Activated B cell treated with CpG ODN at 0.5 μM for 24 hours (primary cell): ENCODE data around the gene NME4. TPM values are rescaled to one million over a fixed set of nuclear protein-coding genes. Genes with fewer than 3 reads are reported as not detected.

Experiments used
- ATAC-seq: fragments of 200-7000 bp; cut with Tn5 transposase; one replicate; pipeline ENCODE4 v1.10.0; 2021; ENCODE audit warnings: low read depth, mild to moderate bottlenecking, moderate library complexity
- CTCF ChIA-PET: fragments of 350-600 bp; sonication (Branson Sonifier 250); formaldehyde crosslinking; loops from one replicate; lab custom pipeline; 2021; ENCODE audit warnings: antibody characterized with exemption; lab: Charles Lee
- POLR2A ChIA-PET: fragments of 350-600 bp; sonication (Branson Sonifier 250); formaldehyde crosslinking; loops from one replicate; lab custom pipeline; 2021; ENCODE audit warnings: antibody characterized with exemption; lab: Charles Lee
- DNase-seq: peaks from one replicate; pipeline ENCODE4 v3.0.0; 2022
- H3K27ac Mint-ChIP-seq: one replicate; pipeline ENCODE4 v1.8.0; 2020; ENCODE audit warnings: mixed read lengths
- H3K27me3 Mint-ChIP-seq: one replicate; pipeline ENCODE4 v1.8.0; 2021; ENCODE audit warnings: mixed read lengths
- H3K36me3 Mint-ChIP-seq: one replicate; pipeline ENCODE4 v1.8.0; 2021; ENCODE audit warnings: low read depth, mixed read lengths
- H3K4me1 Mint-ChIP-seq: one replicate; pipeline ENCODE4 v1.8.0; 2021; ENCODE audit warnings: mixed read lengths
- H3K4me3 Mint-ChIP-seq: one replicate; pipeline ENCODE4 v1.8.0; 2020; ENCODE audit warnings: mild to moderate bottlenecking, mixed read lengths
- H3K9me3 Mint-ChIP-seq: one replicate; pipeline ENCODE4 v1.8.0; 2020; ENCODE audit warnings: mixed read lengths
- intact Hi-C: fragments of 100-400 bp; cut with micrococcal nuclease; formaldehyde crosslinking; loops from one replicate; pipeline ENCODE4 v1.15.1; 2024
- total RNA-seq: library from RNA; stranded (reverse); gene quantifications from 2 replicates; pipeline ENCODE4 v1.2.3, GENCODE V29; 2022
- TF ChIP-seq, protein P1 (sequence below): fragments of 200-600 bp; IDR thresholded peaks from one replicate; pipeline ENCODE4 v1.8.0; 2022; ENCODE audit warnings: antibody characterized with exemption, mild to moderate bottlenecking

NME4 gene
- total RNA-seq, 1 donor from 2014 or later = 29.9 TPM

DNA sequence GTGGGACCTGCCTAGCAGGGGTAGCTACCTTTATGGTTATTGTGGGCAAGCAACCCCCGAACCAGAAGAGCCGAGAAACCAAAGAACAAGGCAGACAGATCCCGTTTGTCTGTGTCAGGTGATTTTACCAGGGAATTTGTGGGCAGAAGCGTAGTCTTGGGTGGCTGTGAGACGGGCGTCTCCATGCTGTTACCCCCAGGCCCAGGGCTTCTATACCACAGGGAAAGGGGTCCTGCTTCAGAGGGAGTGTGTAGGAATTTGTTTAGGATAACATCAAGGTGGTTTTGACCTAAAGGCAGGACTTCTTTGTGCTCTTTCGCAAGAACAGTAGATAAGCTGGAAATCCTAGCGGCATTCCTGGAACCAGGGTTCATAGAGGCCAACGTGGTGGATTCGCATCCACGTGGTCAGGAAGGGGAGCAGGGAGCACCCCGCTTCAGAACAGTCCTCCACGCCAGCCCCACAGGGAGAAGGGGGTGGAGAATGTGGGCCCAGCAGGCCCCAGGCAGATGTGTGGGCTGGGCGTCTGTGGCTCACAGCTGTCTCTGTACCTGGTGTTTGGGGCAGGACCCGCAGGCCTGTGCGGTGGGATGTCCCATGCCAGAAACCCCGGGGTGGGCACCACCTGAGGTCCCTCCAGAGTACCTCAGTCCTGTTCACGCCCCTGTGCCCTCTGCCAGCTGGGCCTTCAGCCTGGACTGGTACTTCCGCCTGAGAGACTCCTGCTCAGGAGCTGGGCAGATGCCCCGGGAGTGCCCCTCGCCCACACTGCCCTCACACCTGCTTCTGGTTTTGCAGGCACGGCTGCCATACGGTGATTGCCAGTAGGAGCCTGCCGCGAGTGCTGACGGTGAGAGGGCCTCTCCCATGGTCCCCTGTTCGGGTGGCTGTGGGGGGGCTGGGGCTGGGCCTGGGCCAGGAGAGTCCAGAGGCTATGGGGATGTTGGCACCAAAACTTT, 8.8 kb downstream of the NME4 start:
- POLR2A ChIA-PET = no interaction called here
- TF ChIP-seq, protein P1, sequence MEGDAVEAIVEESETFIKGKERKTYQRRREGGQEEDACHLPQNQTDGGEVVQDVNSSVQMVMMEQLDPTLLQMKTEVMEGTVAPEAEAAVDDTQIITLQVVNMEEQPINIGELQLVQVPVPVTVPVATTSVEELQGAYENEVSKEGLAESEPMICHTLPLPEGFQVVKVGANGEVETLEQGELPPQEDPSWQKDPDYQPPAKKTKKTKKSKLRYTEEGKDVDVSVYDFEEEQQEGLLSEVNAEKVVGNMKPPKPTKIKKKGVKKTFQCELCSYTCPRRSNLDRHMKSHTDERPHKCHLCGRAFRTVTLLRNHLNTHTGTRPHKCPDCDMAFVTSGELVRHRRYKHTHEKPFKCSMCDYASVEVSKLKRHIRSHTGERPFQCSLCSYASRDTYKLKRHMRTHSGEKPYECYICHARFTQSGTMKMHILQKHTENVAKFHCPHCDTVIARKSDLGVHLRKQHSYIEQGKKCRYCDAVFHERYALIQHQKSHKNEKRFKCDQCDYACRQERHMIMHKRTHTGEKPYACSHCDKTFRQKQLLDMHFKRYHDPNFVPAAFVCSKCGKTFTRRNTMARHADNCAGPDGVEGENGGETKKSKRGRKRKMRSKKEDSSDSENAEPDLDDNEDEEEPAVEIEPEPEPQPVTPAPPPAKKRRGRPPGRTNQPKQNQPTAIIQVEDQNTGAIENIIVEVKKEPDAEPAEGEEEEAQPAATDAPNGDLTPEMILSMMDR = no peak
- intact Hi-C loops = no loop called here
- Mint-ChIP-seq H3K4me3 (no peak overlapping the region), H3K27me3 (no peaks in the 10 kb centered on the region), H3K36me3 (no peaks in the 10 kb centered on the region), H3K27ac (no peak overlapping the region), H3K9me3 (no peaks in the 10 kb centered on the region), H3K4me1 (peaks cover 2% of the 10 kb centered on the region)
- no peak for ATAC-seq
- CTCF ChIA-PET = no interaction called here
- DNase-seq = no peak

- CTCF ChIA-PET = no interaction called here
- DNase-seq (no peak), ATAC-seq (no peak)
- Mint-ChIP-seq H3K4me1 (no peaks in the 10 kb centered on the region), H3K36me3 (no peaks in the 10 kb centered on the region), H3K27ac (no peak overlapping the region), H3K9me3 (no peaks in the 10 kb centered on the region), H3K27me3 (no peaks in the 10 kb centered on the region), H3K4me3 (no peak overlapping the region)
- POLR2A ChIA-PET = no interaction called here
- TF ChIP-seq, protein P1 = no peak
- intact Hi-C loops = no loop called here
Observed at GRCh38 chr16:407253-407652, 10.3 kb downstream of the NME4 start.

DNA sequence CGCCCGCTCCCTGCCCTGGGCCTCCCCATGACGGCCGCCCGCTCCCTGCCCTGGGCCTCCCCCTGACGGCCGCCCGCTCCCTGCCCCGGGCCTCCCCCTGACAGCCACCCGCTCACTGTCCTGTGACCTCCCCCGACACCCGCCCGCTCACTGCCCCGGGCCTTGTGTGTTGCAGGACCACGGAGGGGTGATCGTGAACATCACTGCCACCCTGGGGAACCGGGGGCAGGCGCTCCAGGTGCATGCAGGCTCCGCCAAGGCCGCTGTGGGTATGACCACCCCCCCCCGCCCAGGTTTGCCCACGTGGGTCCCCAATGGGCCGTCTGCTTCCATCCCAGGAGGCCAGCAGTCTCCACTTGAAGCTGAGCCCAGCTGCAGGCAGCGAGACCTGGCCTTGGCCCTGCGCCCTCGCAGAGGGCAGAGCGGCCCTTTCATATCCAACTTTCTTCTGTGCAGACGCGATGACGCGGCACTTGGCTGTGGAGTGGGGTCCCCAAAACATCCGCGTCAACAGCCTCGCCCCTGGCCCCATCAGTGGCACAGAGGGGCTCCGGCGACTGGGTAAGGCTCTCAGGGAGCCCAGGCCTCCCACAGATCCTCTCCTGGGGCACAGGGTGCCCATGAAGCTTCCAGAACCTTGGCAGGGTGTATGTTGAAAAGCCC, 13.6 kb downstream of the NME4 start:
- DNase-seq = no peak
- Mint-ChIP-seq H3K9me3 (no peaks in the 10 kb centered on the region), H3K4me1 (no peaks in the 10 kb centered on the region), H3K27me3 (no peaks in the 10 kb centered on the region), H3K4me3 (no peak overlapping the region), H3K27ac (no peak overlapping the region), H3K36me3 (no peaks in the 10 kb centered on the region)
- intact Hi-C loops = no loop called here
- CTCF ChIA-PET = no interaction called here
- no peak for ATAC-seq
- TF ChIP-seq, protein P1 = no peak
- POLR2A ChIA-PET = no interaction called here

DNA sequence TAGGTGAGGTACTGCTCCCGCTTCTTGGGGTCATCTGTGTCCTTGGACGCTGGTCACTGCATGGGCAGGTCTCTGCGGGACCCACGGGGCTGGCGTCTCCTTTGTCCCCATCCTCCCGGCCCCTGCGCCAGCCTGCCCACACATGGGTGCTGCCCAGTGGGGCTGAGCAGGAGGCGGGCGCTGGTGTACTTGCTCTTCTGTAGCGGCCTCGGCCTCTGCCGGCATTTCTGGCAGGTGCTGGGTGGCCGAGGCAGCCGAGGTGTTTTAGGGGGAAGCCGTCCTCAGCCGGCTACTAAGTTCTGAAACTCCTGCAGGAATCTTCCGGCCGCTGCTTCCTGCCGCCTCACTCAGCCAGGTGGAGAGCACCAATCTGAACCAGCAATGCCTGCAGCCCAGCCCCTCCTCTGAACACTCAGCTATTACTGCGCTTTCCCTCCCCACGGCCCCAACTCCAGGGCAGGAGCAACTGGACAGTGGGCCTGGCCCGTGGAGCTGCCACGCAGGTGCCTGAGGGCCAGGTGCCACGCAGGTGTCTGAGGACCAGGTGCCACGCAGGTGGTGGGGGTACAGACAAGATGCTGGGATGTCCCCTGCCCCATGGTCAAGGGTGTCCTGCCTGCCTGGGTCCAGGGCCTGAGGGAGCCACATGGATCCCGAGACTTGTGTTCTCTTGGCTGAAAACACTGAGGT, 14.7 kb downstream of the NME4 start:
- Mint-ChIP-seq H3K9me3 (no peaks in the 10 kb centered on the region), H3K36me3 (no peaks in the 10 kb centered on the region), H3K27me3 (no peaks in the 10 kb centered on the region), H3K4me3 (no peak overlapping the region), H3K27ac (no peak overlapping the region), H3K4me1 (no peaks in the 10 kb centered on the region)
- DNase-seq = no peak
- intact Hi-C loops = no loop called here
- POLR2A ChIA-PET = no interaction called here
- CTCF ChIA-PET = no interaction called here
- TF ChIP-seq, protein P1 = no peak
- ATAC-seq = no peak
